HG02981 (cell line): ENCODE data around the gene BANF1.

ENCODE experiments used
- ATAC-seq: cut with Tn5 transposase; IDR thresholded peaks from one replicate; pipeline ENCODE4 v1.9.1; 2021; ENCODE audit warnings: mild to moderate bottlenecking, moderate library complexity; ENCODE audit not compliant: unreplicated experiment

The BANF1 gene

GRCh38 chr11:65978391-65979238 is 23.7 kb upstream of the BANF1 start:
- ATAC-seq, result no peak

GRCh38 chr11:65979261-65979759 is 23.0 kb upstream of the BANF1 start:
- no peak for ATAC-seq

GRCh38 chr11:65981101-65981740 is 21.1 kb upstream of the BANF1 start:
- ATAC-seq, result no peak

- ATAC-seq, result no peak
Observed at GRCh38 chr11:65981972-65982823, 20.1 kb upstream of the BANF1 start.

GRCh38 chr11:65982824-65983588 is 19.3 kb upstream of the BANF1 start:
- no peak for ATAC-seq

GRCh38 chr11:65983589-65983987 is 18.7 kb upstream of the BANF1 start:
- no peak for ATAC-seq

- ATAC-seq, result no peak
Observed at GRCh38 chr11:65987336-65987735, 15.0 kb upstream of the BANF1 start.

GRCh38 chr11:65988791-65989592 is 13.3 kb upstream of the BANF1 start:
- ATAC-seq, result peak; percentile 92

GRCh38 chr11:65992056-65992455 is 10.2 kb upstream of the BANF1 start:
- no peak for ATAC-seq

- ATAC-seq, result no peak
Observed at GRCh38 chr11:65997286-65997685, 5.0 kb upstream of the BANF1 start.

GRCh38 chr11:66002648-66003225 is 434 bp downstream of the BANF1 start:
- ATAC-seq, result peak; percentile 36

- no peak for ATAC-seq
Observed at GRCh38 chr11:66003291-66003690, 988 bp downstream of the BANF1 start.

- no peak for ATAC-seq
Observed at GRCh38 chr11:66004186-66004585, 1.9 kb downstream of the BANF1 start.

- ATAC-seq, result no peak
Observed at GRCh38 chr11:66006134-66006890, 4.0 kb downstream of the BANF1 start.

GRCh38 chr11:66006891-66007176 is 4.5 kb downstream of the BANF1 start:
- ATAC-seq, result no peak

GRCh38 chr11:66007201-66007634 is 4.9 kb downstream of the BANF1 start:
- no peak for ATAC-seq

GRCh38 chr11:66008095-66008467 is 5.8 kb downstream of the BANF1 start:
- no peak for ATAC-seq

- no peak for ATAC-seq
Observed at GRCh38 chr11:66008468-66009101, 6.3 kb downstream of the BANF1 start.
